IMR-90 (cell line): Measurements from ENCODE around the gene ATIC.

Experiments
- CTCF ChIP-seq: conservative IDR thresholded peaks from 2 replicates; pipeline ENCODE4 v1.5.1; 2012; ENCODE audit warnings: mild to moderate bottlenecking, low read depth, low read length, improper control_type of control experiment
- ELK1 ChIP-seq: fragments of 150-350 bp; IDR thresholded peaks from 2 replicates; pipeline ENCODE4 v1.6.1; 2016; ENCODE audit warnings: low read depth, mild to moderate bottlenecking, low read length, moderate library complexity, borderline replicate concordance
- MAFK ChIP-seq: IDR thresholded peaks from 2 replicates; pipeline ENCODE4 v1.6.1; 2012; ENCODE audit warnings: low read depth, low read length, improper control_type of control experiment
- POLR2A ChIP-seq: IDR thresholded peaks from 2 replicates; pipeline ENCODE4 v1.6.1; 2012; ENCODE audit warnings: mild to moderate bottlenecking, low read depth, low read length
- SMC3 ChIP-seq: fragments of 150-350 bp; IDR thresholded peaks from 2 replicates; pipeline ENCODE4 v1.6.1; 2016; ENCODE audit warnings: low read depth, mild to moderate bottlenecking, antibody characterized with exemption, low read length, moderate library complexity

DNA sequence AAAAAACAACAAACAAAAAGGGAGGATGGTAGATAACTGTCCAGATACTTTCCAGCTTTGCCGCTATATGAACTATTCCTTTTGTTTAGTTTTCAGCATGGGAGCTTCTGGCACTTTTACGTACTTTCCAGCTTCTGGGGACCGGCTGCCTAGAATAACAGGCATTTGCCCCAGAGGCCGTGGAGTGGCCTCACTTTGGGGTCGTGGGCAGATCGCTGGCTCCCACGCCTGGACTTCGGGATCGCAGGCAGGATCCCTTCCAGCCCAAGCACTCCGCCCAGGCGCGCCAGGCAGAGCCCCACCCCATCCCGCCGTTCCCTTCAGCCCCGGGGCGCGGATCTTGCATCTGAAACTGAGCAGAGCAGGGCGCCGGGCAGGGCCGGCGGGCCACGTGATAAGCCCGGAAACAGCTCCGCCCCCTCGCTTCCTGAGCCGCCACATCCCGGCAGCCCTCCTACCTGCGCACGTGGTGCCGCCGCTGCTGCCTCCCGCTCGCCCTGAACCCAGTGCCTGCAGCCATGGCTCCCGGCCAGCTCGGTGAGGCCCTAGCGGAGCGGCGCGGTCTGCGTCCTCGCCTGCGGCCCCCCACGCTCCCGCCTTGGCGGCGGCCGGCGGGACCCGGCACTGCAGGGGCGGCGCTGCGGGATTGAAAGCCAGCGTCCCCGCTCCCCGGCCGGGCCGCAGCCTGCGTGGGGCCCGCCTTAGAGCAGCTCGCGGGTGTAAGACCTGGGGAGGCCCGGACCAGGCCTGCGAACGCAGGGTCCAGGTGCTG lies at the start of gene ATIC:
- TF ChIP-seq CTCF (no peak), ELK1 (no peak), SMC3 (no peak), POLR2A (peak; percentile 53; the same call in 1 of the 2 replicates), MAFK (no peak)
